Measurements from ENCODE around the gene ANKS1B. TPM values are rescaled to one million over a fixed set of nuclear protein-coding genes. Genes with fewer than 3 reads are reported as not detected.

The ANKS1B gene
- total and polyA plus RNA-seq, 4 donors, result 0.03 to 3.4 (median 0.53) TPM

- DNase-seq (ENCODE audit: low spot score), result no peak
- H3K9me3 ChIP-seq (ENCODE audit: control insufficient read depth in 4 of 4, low read length in 3 of 4), result no peaks in the 10 kb centered on the region
- H3K36me3 ChIP-seq (ENCODE audit: control insufficient read depth in 4 of 4, insufficient read depth in 3 of 4, low read depth in 1 of 4, low read length in 3 of 4), result no peaks in the 10 kb centered on the region
- TF ChIP-seq CTCF (IDR thresholded peaks at IDR 0.05; ENCODE audit: low read depth, low read length, missing input control) (no peak), REST (IDR thresholded peaks at IDR 0.05) (no peak), MAX (IDR thresholded peaks at IDR 0.05) (no peak), HNF4G (IDR thresholded peaks at IDR 0.05) (no peak), EGR1 (IDR thresholded peaks at IDR 0.05; ENCODE audit: low read depth in 2 of 2) (no peak), TAF1 (conservative IDR thresholded peaks at IDR 0.05) (no peak), FOXA1 (IDR thresholded peaks at IDR 0.05) (no peak), ATF3 (IDR thresholded peaks at IDR 0.05) (no peak), RAD21 (IDR thresholded peaks at IDR 0.05) (no peak), NR2F2 (IDR thresholded peaks at IDR 0.05) (no peak)
- H3K27ac ChIP-seq (ENCODE audit: low read depth in 1 of 2, low read length in 2 of 2), result no peak overlapping the region
- no peaks in the 10 kb centered on the region for H3K4me1 ChIP-seq (ENCODE audit: control insufficient read depth in 4 of 4, insufficient read depth in 4 of 4, low read length in 3 of 4)
- 74% methylated on average over 6 of the region's 6 CpGs for WGBS
- no peak overlapping the region for H3K4me3 ChIP-seq (ENCODE audit: low read depth in 1 of 3, low read length in 3 of 3)
- H3K9ac ChIP-seq (ENCODE audit: low read depth in 1 of 2, low read length in 2 of 2), result no peak overlapping the region
- peaks cover 0 to 2% (median 0%) of the 10 kb centered on the region in 4 donors for H3K27me3 ChIP-seq (ENCODE audit: control insufficient read depth in 4 of 4, insufficient read depth in 4 of 4, low read length in 3 of 4)
Measured at GRCh38 chr12:98908866-98909265, 1075.9 kb downstream of the ANKS1B start.

GRCh38 chr12:98903875-98904274 lies 1080.9 kb downstream of the ANKS1B start:
- TF ChIP-seq GABPA (IDR thresholded peaks at IDR 0.05 in 1 of 2, conservative IDR thresholded peaks at IDR 0.05 in 1 of 2), result no peak
- no peak for TF ChIP-seq SP1 (IDR thresholded peaks at IDR 0.05)
- no peak for TF ChIP-seq NR2F2 (IDR thresholded peaks at IDR 0.05)
- no peak for TF ChIP-seq HNF4A (conservative IDR thresholded peaks at IDR 0.05)
- no peak for TF ChIP-seq FOXA2 (IDR thresholded peaks at IDR 0.05)
- no peak for TF ChIP-seq REST (IDR thresholded peaks at IDR 0.05)
- no peaks in the 10 kb centered on the region for H3K36me3 ChIP-seq (ENCODE audit: control insufficient read depth in 4 of 4, insufficient read depth in 3 of 4, low read depth in 1 of 4, low read length in 3 of 4)
- no peaks in the 10 kb centered on the region for H3K9me3 ChIP-seq (ENCODE audit: control insufficient read depth in 4 of 4, low read length in 3 of 4)
- H3K4me1 ChIP-seq (ENCODE audit: control insufficient read depth in 4 of 4, insufficient read depth in 4 of 4, low read length in 3 of 4), result no peaks in the 10 kb centered on the region
- H3K27me3 ChIP-seq (ENCODE audit: control insufficient read depth in 4 of 4, insufficient read depth in 4 of 4, low read length in 3 of 4), result no peaks in the 10 kb centered on the region
- no peak overlapping the region for H3K4me3 ChIP-seq (ENCODE audit: low read depth in 1 of 3, low read length in 3 of 3)
- H3K9ac ChIP-seq (ENCODE audit: low read depth in 1 of 2, low read length in 2 of 2), result no peak overlapping the region
- no peak overlapping the region for H3K27ac ChIP-seq (ENCODE audit: low read depth in 1 of 2, low read length in 2 of 2)
- no peak for DNase-seq (ENCODE audit: low spot score)
